Lower lobe of right lung (tissue), 2 donors: Measurements from ENCODE around the gene BRF1. TPM values are rescaled to one million over a fixed set of nuclear protein-coding genes. Genes with fewer than 3 reads are reported as not detected.

Experiments
- ATAC-seq, 2 donors: fragments of 200-7000 bp; cut with Tn5 transposase; one replicate each; pipeline ENCODE4 v1.9.1; 2020 to 2022; ENCODE audit warnings: mild to moderate bottlenecking in 2 of 2, moderate library complexity in 2 of 2
- DNase-seq: peaks from one replicate; pipeline ENCODE4 v3.0.0-alpha.2; 2020
- H3K27ac ChIP-seq: fragments of 200-600 bp; one replicate; pipeline ENCODE4 v1.8.0; 2022
- H3K27me3 ChIP-seq: fragments of 200-600 bp; one replicate; pipeline ENCODE4 v1.8.0; 2022; ENCODE audit warnings: low read depth
- H3K36me3 ChIP-seq: fragments of 200-600 bp; one replicate; pipeline ENCODE4 v1.8.0; 2022; ENCODE audit warnings: mild to moderate bottlenecking
- H3K4me1 ChIP-seq: fragments of 200-600 bp; one replicate; pipeline ENCODE4 v1.8.0; 2022
- H3K4me3 ChIP-seq: fragments of 200-600 bp; one replicate; pipeline ENCODE4 v1.8.0; 2022; ENCODE audit warnings: mild to moderate bottlenecking
- H3K9me3 ChIP-seq: fragments of 200-600 bp; one replicate; pipeline ENCODE4 v1.8.0; 2022
- CTCF ChIP-seq: fragments of 200-600 bp; IDR thresholded peaks from one replicate; pipeline ENCODE4 v1.8.0; 2022; ENCODE audit warnings: antibody characterized with exemption, mild to moderate bottlenecking
- intact Hi-C: fragments of 100-400 bp; cut with DNase I; formaldehyde crosslinking; loops from one replicate; pipeline ENCODE4 v1.11.0; 2022
- total RNA-seq: library from RNA; stranded (reverse); fragmentation: NEBNext Ultra II Directional; extraction: Animal tissue kit (Norgen Biotek cat#: 25700); gene quantifications from one replicate; pipeline ENCODE4 v1.2.1, GENCODE V29; 2021
- donor health status: DM: no; HTN: yes; CAD: no; lungs with severe emphysema.

The BRF1 gene
- total RNA-seq, 1 donor from 2014 or later, result 35.7 TPM

- intact Hi-C loops, result no loop called here
- no peak for TF ChIP-seq CTCF
- no peak for DNase-seq
- H3K27me3 ChIP-seq, result no peaks in the 10 kb centered on the region
- peaks cover 37% of the 10 kb centered on the region for H3K4me1 ChIP-seq
- no peaks in the 10 kb centered on the region for H3K36me3 ChIP-seq
- peak overlapping the region; percentile 75 for H3K4me3 ChIP-seq
- no peak for ATAC-seq
- peak overlapping the region; percentile 65 for H3K27ac ChIP-seq
- H3K9me3 ChIP-seq, result no peaks in the 10 kb centered on the region
These were observed 15.3 kb upstream of the BRF1 start for GRCh38 chr14:105315941-105316576.

GRCh38 chr14:105315211-105315721, 14.5 kb upstream of the BRF1 start:
- intact Hi-C loops, result no loop called here

GRCh38 chr14:105314287-105315200, 13.7 kb upstream of the BRF1 start, which contains the start of gene PACS2:
Gene PACS2 (plus strand): TSS chr14:105314748. CDS start chr14:105314919, 171 bp downstream.
- Histone ChIP-seq H3K27me3 (no peaks in the 10 kb centered on the region), H3K36me3 (no peaks in the 10 kb centered on the region), H3K9me3 (no peaks in the 10 kb centered on the region), H3K4me3 (peak within 1 kb of the TSS; percentile 75), H3K4me1 (peaks cover 37% of the 10 kb centered on the region), H3K27ac (peak within 1 kb of the TSS; percentile 88)
- no peak for TF ChIP-seq CTCF
- peak; percentile 93 to 94 for ATAC-seq
- DNase-seq, result peak; percentile 82
- intact Hi-C loops, result no loop called here

More at GRCh38 chr14:105315211-105315721, 14.5 kb upstream of the BRF1 start:
- DNase-seq (peak; percentile 65), ATAC-seq (peak; percentile 5 to 35)
- Histone ChIP-seq H3K27ac (peak overlapping the region; percentile 65), H3K9me3 (no peaks in the 10 kb centered on the region), H3K27me3 (no peaks in the 10 kb centered on the region), H3K36me3 (no peaks in the 10 kb centered on the region), H3K4me3 (peak overlapping the region; percentile 75), H3K4me1 (peaks cover 37% of the 10 kb centered on the region)
- no peak for TF ChIP-seq CTCF

GRCh38 chr14:105313381-105314286, 12.8 kb upstream of the BRF1 start:
- peak; percentile 69 for DNase-seq

More at GRCh38 chr14:105313381-105314286, 12.8 kb upstream of the BRF1 start:
- peak; percentile 46 to 52 for ATAC-seq
- Histone ChIP-seq H3K4me1 (peaks cover 37% of the 10 kb centered on the region), H3K9me3 (no peaks in the 10 kb centered on the region), H3K27ac (peak overlapping the region; percentile 88), H3K36me3 (no peaks in the 10 kb centered on the region), H3K27me3 (no peaks in the 10 kb centered on the region), H3K4me3 (peak overlapping the region; percentile 63)
- TF ChIP-seq CTCF, result no peak
- intact Hi-C loops, result no loop called here
